Uterus (tissue), 4 donors: Measurements from ENCODE around the gene HEXA. TPM values are rescaled to one million over a fixed set of nuclear protein-coding genes. Genes with fewer than 3 reads are reported as not detected.
"Not testable (repeated sequence)": the region's sequence is repeated elsewhere in the genome, so short reads cannot be mapped to it uniquely, and the experiment has no call there.

ENCODE experiments used
- DNase-seq, 2 donors: peaks; one replicate each; pipeline ENCODE4 v3.0.0-alpha.2; 2019 to 2020
- H3K27ac ChIP-seq, 2 donors: fragments of 200-600 bp; sonication (generic); 1 replicate in 1 of 2; 2 replicates in 1 of 2; pipeline ENCODE4 v1.5.1; 2016 to 2018
- H3K27me3 ChIP-seq, 2 donors: fragments of 200-600 bp; sonication (generic); one replicate each; pipeline ENCODE4 v1.5.1; 2018 to 2019; ENCODE audit warnings: control low read depth in 1 of 2
- H3K36me3 ChIP-seq, 2 donors: fragments of 200-600 bp; sonication (generic); one replicate each; pipeline ENCODE4 v1.5.1; 2019; ENCODE audit warnings: control low read depth in 1 of 2
- H3K4me1 ChIP-seq, 2 donors: fragments of 200-600 bp; sonication (generic); one replicate each; pipeline ENCODE4 v1.5.1; 2018 to 2019; ENCODE audit warnings: control low read depth in 1 of 2
- H3K4me3 ChIP-seq, 2 donors: fragments of 200-600 bp; sonication (generic); 1 replicate in 1 of 2; 2 replicates in 1 of 2; pipeline ENCODE4 v1.5.1; 2018 to 2019; ENCODE audit warnings: mild to moderate bottlenecking in 1 of 2
- H3K9me3 ChIP-seq, 2 donors: fragments of 200-600 bp; sonication (generic); one replicate each; pipeline ENCODE4 v1.5.1; 2019; ENCODE audit warnings: control low read depth in 1 of 2
- CTCF ChIP-seq, 4 experiments: fragments of 200-600 bp in 2 of 4; fragments of 450-650 bp in 2 of 4; sonication (generic) in 2 of 4; IDR thresholded peaks; one replicate each; pipeline ENCODE4 v1.5.1; 2016 to 2019; ENCODE audit warnings: antibody characterized with exemption in 4 of 4, mild to moderate bottlenecking in 2 of 4, moderate library complexity in 1 of 4
- POLR2A ChIP-seq, 2 donors: fragments of 450-650 bp; IDR thresholded peaks; one replicate each; pipeline ENCODE4 v1.6.1; 2016; ENCODE audit warnings: antibody characterized with exemption in 2 of 2, mild to moderate bottlenecking in 1 of 2, moderate library complexity in 1 of 2
- intact Hi-C: fragments of 100-400 bp; cut with DNase I; formaldehyde crosslinking; loops from one replicate; pipeline ENCODE4 v1.15.1; 2023; ENCODE audit warnings: low total_unique reads
- total RNA-seq, 4 donors: library from RNA; depleted of rRNA in 3 of 4; stranded (reverse); fragments of >200 nt in 3 of 4; gene quantifications; one replicate each; pipeline versions ENCODE4 v1.1.0 to v1.2.4, GENCODE V29; 2014 to 2023
- donor health status: DM: yes; HTN: yes; CAD: no.

HEXA gene
- total RNA-seq, 4 donors from 2014 or later = 14.9 to 86.0 (median 52.9) TPM

GRCh38 chr15:72389231-72389630 is 13.4 kb upstream of the HEXA start:
- no peak for DNase-seq
- H3K27me3 ChIP-seq = no peaks in the 10 kb centered on the region
- H3K4me3 ChIP-seq = no peak overlapping the region
- H3K9me3 ChIP-seq = no peaks in the 10 kb centered on the region
- TF ChIP-seq POLR2A (IDR thresholded peaks at IDR 0.05) = no peak
- no peak for TF ChIP-seq CTCF (IDR thresholded peaks at IDR 0.05)
- intact Hi-C loops = no loop called here
- no peaks in the 10 kb centered on the region for H3K36me3 ChIP-seq
- no peak overlapping the region for H3K27ac ChIP-seq
- no peaks in the 10 kb centered on the region for H3K4me1 ChIP-seq

- Histone ChIP-seq H3K4me3 (no peak overlapping the region), H3K27me3 (no peaks in the 10 kb centered on the region), H3K4me1 (no peaks in the 10 kb centered on the region), H3K36me3 (no peaks in the 10 kb centered on the region), H3K27ac (no peak overlapping the region), H3K9me3 (no peaks in the 10 kb centered on the region)
- TF ChIP-seq POLR2A (IDR thresholded peaks at IDR 0.05) = no peak
- no peak for TF ChIP-seq CTCF (IDR thresholded peaks at IDR 0.05)
- DNase-seq = no peak
- intact Hi-C loops = no loop called here
Measured at GRCh38 chr15:72387741-72388140, 11.9 kb upstream of the HEXA start.

GRCh38 chr15:72382146-72382545 is 6.3 kb upstream of the HEXA start:
- TF ChIP-seq CTCF (IDR thresholded peaks at IDR 0.05) = no peak
- no peak for TF ChIP-seq POLR2A (IDR thresholded peaks at IDR 0.05)
- DNase-seq = no peak

GRCh38 chr15:72380743-72381142 is 4.9 kb upstream of the HEXA start:
- intact Hi-C loops = no loop called here
- no peak for TF ChIP-seq CTCF (IDR thresholded peaks at IDR 0.05)
- no peak for TF ChIP-seq POLR2A (IDR thresholded peaks at IDR 0.05)
- no peak for DNase-seq
- Histone ChIP-seq H3K9me3 (no peaks in the 10 kb centered on the region), H3K4me1 (peaks cover 0 to 9% of the 10 kb centered on the region in 2 donors), H3K27me3 (no peaks in the 10 kb centered on the region), H3K4me3 (no peak overlapping the region), H3K36me3 (no peaks in the 10 kb centered on the region), H3K27ac (no peak overlapping the region)

More at GRCh38 chr15:72382146-72382545, 6.3 kb upstream of the HEXA start:
- intact Hi-C loops = no loop called here
- no peaks in the 10 kb centered on the region for H3K36me3 ChIP-seq
- H3K27ac ChIP-seq = no peak overlapping the region
- H3K27me3 ChIP-seq = no peaks in the 10 kb centered on the region
- peaks cover 0 to 2% of the 10 kb centered on the region in 2 donors for H3K4me1 ChIP-seq
- no peaks in the 10 kb centered on the region for H3K9me3 ChIP-seq
- H3K4me3 ChIP-seq = no peak overlapping the region

- no peak for DNase-seq
- H3K4me3 ChIP-seq = no peak overlapping the region
- no peaks in the 10 kb centered on the region for H3K36me3 ChIP-seq
- peaks cover 0 to 9% of the 10 kb centered on the region in 2 donors for H3K4me1 ChIP-seq
- H3K27ac ChIP-seq = no peak overlapping the region
- no peaks in the 10 kb centered on the region for H3K27me3 ChIP-seq
- H3K9me3 ChIP-seq = no peaks in the 10 kb centered on the region
- TF ChIP-seq POLR2A (IDR thresholded peaks at IDR 0.05) (no peak), CTCF (IDR thresholded peaks at IDR 0.05) (no peak)
- intact Hi-C loops = no loop called here
Measured at GRCh38 chr15:72379856-72380430, 4.1 kb upstream of the HEXA start.

GRCh38 chr15:72379106-72379505 is 3.3 kb upstream of the HEXA start:
- intact Hi-C loops, H3K27ac ChIP-seq, H3K9me3 ChIP-seq, H3K4me3 ChIP-seq, H3K4me1 ChIP-seq, DNase-seq, H3K27me3 ChIP-seq, H3K36me3 ChIP-seq: not testable (repeated sequence)
